Measurements from ENCODE around the gene SWAP70.

Gene SWAP70

GRCh38 chr11:9748361-9748970 is 84.6 kb downstream of the SWAP70 start:
- no peak for TF ChIP-seq FOXM1 (IDR thresholded peaks at IDR 0.05; ENCODE audit: borderline replicate concordance)
- no peak for TF ChIP-seq ARNT (IDR thresholded peaks at IDR 0.05)
- TF ChIP-seq LEF1 (IDR thresholded peaks at IDR 0.05; ENCODE audit: borderline replicate concordance) = no peak
- TF ChIP-seq ELF4 (IDR thresholded peaks at IDR 0.05) = no peak
- no peak for TF ChIP-seq SUZ12 (IDR thresholded peaks at IDR 0.05)
- no peak for TF ChIP-seq PKNOX1 (IDR thresholded peaks at IDR 0.05)
- TF ChIP-seq HDGF (IDR thresholded peaks at IDR 0.05; ENCODE audit: borderline replicate concordance) = no peak
- no peak for TF ChIP-seq FOXK2 (IDR thresholded peaks at IDR 0.05)
- no peak for TF ChIP-seq SP1 (IDR thresholded peaks at IDR 0.05)
- no peak for TF ChIP-seq BHLHE40 (IDR thresholded peaks at IDR 0.05; ENCODE audit: borderline replicate concordance)
- no peak for TF ChIP-seq CTBP1 (IDR thresholded peaks at IDR 0.05; ENCODE audit: borderline replicate concordance)
- TF ChIP-seq TARDBP (IDR thresholded peaks at IDR 0.05) = no peak
- TF ChIP-seq NFRKB (IDR thresholded peaks at IDR 0.05) = no peak
- no peak for TF ChIP-seq L3MBTL2 (conservative IDR thresholded peaks at IDR 0.05)
- no peak for TF ChIP-seq ZNF384 (IDR thresholded peaks at IDR 0.05)
- no peak for TF ChIP-seq FOXA1 (IDR thresholded peaks at IDR 0.05)
- ChIA-PET CTCF (interaction anchor here (0.9 to 1.6 kb wide), 3 partner anchors 128 to 142 kb away, joined by 3 to 4 read pairs (median 4); no protein-coding TSS in a partner anchor), POLR2A (interaction anchor here (0.6 to 1.1 kb wide), 2 partner anchors 11 to 229 kb away, joined by 3 to 4 read pairs; no protein-coding TSS in a partner anchor)
- DNase-seq (ENCODE audit: extremely low spot score) = peak; percentile 65

DNA sequence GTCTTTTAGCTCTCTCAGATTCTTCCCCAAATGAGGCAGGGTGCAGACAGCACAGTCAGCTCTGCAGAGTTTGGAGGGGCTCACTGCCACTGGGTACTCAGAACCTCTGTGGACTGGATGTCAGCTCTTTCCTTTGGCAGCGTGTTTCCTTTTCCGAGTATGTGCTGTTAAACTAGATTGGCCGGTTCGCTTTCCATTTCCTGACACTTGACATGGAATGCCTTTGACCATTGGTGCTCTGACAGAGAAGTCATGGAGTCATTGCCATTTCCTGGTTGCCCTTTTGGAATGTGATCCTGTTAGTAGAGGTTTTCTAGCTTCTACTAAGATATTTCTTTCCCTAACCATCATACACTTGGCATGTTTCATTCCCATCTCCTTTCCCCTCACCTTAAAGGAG is 86.7 kb downstream of the SWAP70 start:
- TF ChIP-seq FOXM1 (IDR thresholded peaks at IDR 0.05; ENCODE audit: borderline replicate concordance) (no peak), LEF1 (IDR thresholded peaks at IDR 0.05; ENCODE audit: borderline replicate concordance) (no peak)
- ChIA-PET CTCF (interaction anchor here (0.6 kb wide), 1 partner anchor 292 kb away, joined by 8 read pairs; no protein-coding TSS in a partner anchor), POLR2A (no interaction called here)
- no peak for DNase-seq (ENCODE audit: extremely low spot score)

DNA sequence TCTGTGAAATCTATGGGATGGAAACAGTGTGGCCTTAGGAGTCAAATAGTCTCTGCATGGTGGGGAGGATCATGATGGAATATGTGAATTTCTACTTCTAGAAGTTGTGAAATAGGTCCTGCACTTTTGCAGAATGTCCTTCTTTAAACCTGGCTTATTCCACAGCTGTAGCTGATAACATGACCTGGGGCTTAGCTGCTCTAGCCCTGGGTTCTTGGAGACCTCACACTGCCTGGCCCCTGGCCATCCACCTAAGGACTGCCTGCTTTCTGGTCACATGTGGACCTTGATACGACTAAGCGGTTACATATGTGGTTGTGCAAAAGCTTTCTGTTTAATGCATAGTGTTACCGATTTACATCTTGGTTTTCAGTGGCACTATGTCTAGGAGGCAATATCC is 88.2 kb downstream of the SWAP70 start:
- CTCF ChIA-PET = no interaction called here
- DNase-seq (ENCODE audit: extremely low spot score) = no peak
- POLR2A ChIA-PET = no interaction called here

DNA sequence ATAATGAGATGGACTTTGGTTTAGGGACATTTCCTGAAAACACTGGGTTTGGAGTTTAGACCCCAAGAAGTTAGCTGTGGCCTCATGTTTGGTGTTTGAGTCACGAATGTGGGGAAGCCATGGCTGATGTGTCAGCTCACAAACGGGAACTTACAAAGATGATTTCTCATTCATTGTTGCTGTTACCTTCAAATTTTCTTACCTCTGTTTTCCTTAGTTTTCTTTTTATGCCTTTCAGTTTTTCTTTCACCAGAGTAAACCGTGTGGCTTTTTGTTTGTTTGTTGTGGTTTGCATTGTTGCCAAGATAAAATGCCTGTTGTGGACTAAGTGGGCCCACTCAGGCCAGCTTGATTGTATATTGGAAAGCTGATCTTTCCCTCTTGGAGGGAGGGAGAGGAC is 89.1 kb downstream of the SWAP70 start:
- TF ChIP-seq NFRKB (IDR thresholded peaks at IDR 0.05) (no peak), TARDBP (IDR thresholded peaks at IDR 0.05) (no peak), CTBP1 (IDR thresholded peaks at IDR 0.05; ENCODE audit: borderline replicate concordance) (no peak), L3MBTL2 (conservative IDR thresholded peaks at IDR 0.05) (no peak), ZNF384 (IDR thresholded peaks at IDR 0.05) (no peak), ARNT (IDR thresholded peaks at IDR 0.05) (no peak)
- ChIA-PET POLR2A (no interaction called here), CTCF (no interaction called here)
- DNase-seq (ENCODE audit: extremely low spot score) = no peak

More for the DNA sequence above, 88.2 kb downstream of the SWAP70 start:
- TF ChIP-seq FOXA1 (IDR thresholded peaks at IDR 0.05) (no peak), PKNOX1 (IDR thresholded peaks at IDR 0.05) (no peak), ELF4 (IDR thresholded peaks at IDR 0.05) (no peak), LEF1 (IDR thresholded peaks at IDR 0.05; ENCODE audit: borderline replicate concordance) (no peak), ARNT (IDR thresholded peaks at IDR 0.05) (no peak), HDGF (IDR thresholded peaks at IDR 0.05; ENCODE audit: borderline replicate concordance) (no peak), L3MBTL2 (conservative IDR thresholded peaks at IDR 0.05) (no peak), BHLHE40 (IDR thresholded peaks at IDR 0.05; ENCODE audit: borderline replicate concordance) (no peak), FOXK2 (IDR thresholded peaks at IDR 0.05) (no peak), FOXM1 (IDR thresholded peaks at IDR 0.05; ENCODE audit: borderline replicate concordance) (no peak), TARDBP (IDR thresholded peaks at IDR 0.05) (no peak), SP1 (IDR thresholded peaks at IDR 0.05) (no peak), CTBP1 (IDR thresholded peaks at IDR 0.05; ENCODE audit: borderline replicate concordance) (no peak)

DNA sequence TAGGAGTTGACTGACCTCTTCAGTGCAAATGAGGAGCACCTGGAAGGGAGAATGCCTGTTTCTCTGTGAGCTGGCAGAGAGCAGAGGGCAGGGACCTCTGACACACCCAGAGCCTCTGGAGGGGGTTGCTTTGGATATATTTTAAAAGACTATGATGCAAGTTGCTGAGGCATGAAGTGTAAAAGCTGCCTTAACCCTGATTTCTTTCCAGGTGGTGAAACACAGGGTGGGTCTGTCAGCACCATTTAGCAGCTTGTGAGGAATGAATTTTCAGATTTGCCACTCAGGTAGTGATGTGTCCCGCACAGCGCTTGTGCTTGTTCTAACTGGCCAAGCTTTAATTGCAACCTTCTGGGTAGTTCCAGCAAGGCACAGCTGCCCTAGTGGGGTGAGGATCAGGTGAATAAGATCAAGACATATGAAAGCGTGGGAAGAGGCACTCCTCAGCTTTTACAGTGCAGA is 90.2 kb downstream of the SWAP70 start:
- POLR2A ChIA-PET = no interaction called here
- no peak for TF ChIP-seq ELF4 (IDR thresholded peaks at IDR 0.05)
- TF ChIP-seq SUZ12 (IDR thresholded peaks at IDR 0.05) = no peak
- TF ChIP-seq CTBP1 (IDR thresholded peaks at IDR 0.05; ENCODE audit: borderline replicate concordance) = no peak
- no peak for TF ChIP-seq ARNT (IDR thresholded peaks at IDR 0.05)
- no peak for TF ChIP-seq FOXK2 (IDR thresholded peaks at IDR 0.05)
- DNase-seq (ENCODE audit: extremely low spot score) = no peak
- CTCF ChIA-PET = interaction anchor here (1.0 kb wide), 1 partner anchor 550 kb away, joined by 3 read pairs; no protein-coding TSS in a partner anchor

DNA sequence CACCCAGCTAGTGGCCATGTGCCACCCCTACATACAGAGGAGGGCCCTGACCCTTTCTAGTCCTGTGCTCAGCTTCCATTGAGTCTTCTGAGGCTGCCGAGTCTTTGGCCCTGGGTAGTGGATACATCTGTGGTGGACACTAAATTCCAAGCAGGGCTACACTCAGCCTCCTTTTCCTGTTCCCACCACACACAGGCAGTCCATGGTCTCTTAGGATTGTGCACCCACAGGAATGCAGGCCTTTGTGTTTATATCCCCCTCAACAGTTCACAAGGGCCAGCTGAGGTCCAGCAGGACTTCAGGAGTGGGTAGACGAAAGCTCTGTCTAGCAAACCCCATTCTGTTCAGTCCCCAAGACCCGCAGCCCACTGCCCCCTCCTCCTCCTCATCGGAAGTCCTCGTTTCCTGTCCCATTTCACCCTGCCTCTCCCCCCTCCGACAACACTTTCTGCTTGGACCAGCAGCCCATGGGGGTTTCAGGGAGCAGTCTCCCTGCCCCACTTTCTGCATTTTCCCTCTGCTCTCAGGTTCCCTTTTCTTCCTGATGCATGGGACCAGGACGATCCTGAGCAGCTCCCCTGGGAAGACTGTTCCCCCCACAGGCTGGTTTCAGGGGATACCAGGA is 91.8 kb downstream of the SWAP70 start:
- no peak for DNase-seq (ENCODE audit: extremely low spot score)
- no peak for TF ChIP-seq SP1 (IDR thresholded peaks at IDR 0.05)
- no peak for TF ChIP-seq TARDBP (IDR thresholded peaks at IDR 0.05)
- TF ChIP-seq FOXA1 (IDR thresholded peaks at IDR 0.05) = no peak
- TF ChIP-seq PKNOX1 (IDR thresholded peaks at IDR 0.05) = no peak
- no peak for TF ChIP-seq LEF1 (IDR thresholded peaks at IDR 0.05; ENCODE audit: borderline replicate concordance)
- TF ChIP-seq ARNT (IDR thresholded peaks at IDR 0.05) = no peak
- TF ChIP-seq SUZ12 (IDR thresholded peaks at IDR 0.05) = no peak
- TF ChIP-seq CTBP1 (IDR thresholded peaks at IDR 0.05; ENCODE audit: borderline replicate concordance) = no peak
- TF ChIP-seq ELF4 (IDR thresholded peaks at IDR 0.05) = no peak
- TF ChIP-seq FOXK2 (IDR thresholded peaks at IDR 0.05) = no peak
- TF ChIP-seq NFRKB (IDR thresholded peaks at IDR 0.05) = no peak
- no peak for TF ChIP-seq BHLHE40 (IDR thresholded peaks at IDR 0.05; ENCODE audit: borderline replicate concordance)
- TF ChIP-seq HDGF (IDR thresholded peaks at IDR 0.05; ENCODE audit: borderline replicate concordance) = no peak
- TF ChIP-seq ZNF384 (IDR thresholded peaks at IDR 0.05) = no peak
- TF ChIP-seq L3MBTL2 (conservative IDR thresholded peaks at IDR 0.05) = no peak
- no peak for TF ChIP-seq FOXM1 (IDR thresholded peaks at IDR 0.05; ENCODE audit: borderline replicate concordance)
- ChIA-PET POLR2A (no interaction called here), CTCF (interaction anchor here (0.7 kb wide), 1 partner anchor 611 kb away, joined by 3 read pairs; no protein-coding TSS in a partner anchor)
